Mucosa of descending colon (tissue), 3 donors: Measurements from ENCODE around the gene MECR. TPM values are rescaled to one million over a fixed set of nuclear protein-coding genes. Genes with fewer than 3 reads are reported as not detected.
"Not testable (repeated sequence)": the region's sequence is repeated elsewhere in the genome, so short reads cannot be mapped to it uniquely, and the experiment has no call there.

ENCODE experiments used
- ATAC-seq: fragments of 200-7000 bp; cut with Tn5 transposase; one replicate; pipeline ENCODE4 v1.9.1; 2020; ENCODE audit warnings: mild to moderate bottlenecking, moderate library complexity
- DNase-seq, 3 donors: peaks; one replicate each; pipeline ENCODE4 v3.0.0-alpha.2; 2020
- H3K36me3 ChIP-seq: fragments of 200-600 bp; one replicate; pipeline ENCODE4 v1.8.0; 2021; ENCODE audit warnings: low read depth, mild to moderate bottlenecking
- H3K4me1 ChIP-seq: fragments of 200-600 bp; one replicate; pipeline ENCODE4 v1.8.0; 2021; ENCODE audit warnings: low read depth, mild to moderate bottlenecking
- H3K4me3 ChIP-seq: fragments of 200-600 bp; one replicate; pipeline ENCODE4 v1.8.0; 2021; ENCODE audit warnings: mild to moderate bottlenecking
- H3K9me3 ChIP-seq: fragments of 200-600 bp; one replicate; pipeline ENCODE4 v1.8.0; 2021; ENCODE audit warnings: mild to moderate bottlenecking
- intact Hi-C, 2 donors: fragments of 100-400 bp; cut with DNase I in 1 of 2; cut with micrococcal nuclease in 1 of 2; formaldehyde crosslinking; loops; one replicate each; pipeline versions ENCODE4 v1.11.0 to v1.11.1; 2022; cut with DNase I, micrococcal nuclease
- total RNA-seq, 3 donors: library from RNA; stranded (reverse); fragmentation: NEBNext Ultra II Directional in 2 of 3; extraction: Animal tissue kit (Norgen Biotek cat#: 25700) in 2 of 3; gene quantifications; one replicate each; pipeline versions ENCODE4 v1.2.1 to v1.2.4, GENCODE V29; 2021 to 2023
- TF ChIP-seq, protein P1 (sequence below): fragments of 200-600 bp; IDR thresholded peaks from one replicate; pipeline ENCODE4 v1.8.0; 2022; ENCODE audit warnings: antibody characterized with exemption, mild to moderate bottlenecking
- donor health status: DM: no; HTN: no; CAD: no; lungs with moderate emphysema.
- donor health status: DM: no; HTN: no; CAD: no.
- donor health status: DM: no; HTN: yes; CAD: no.

MECR gene
- total RNA-seq, 3 donors from 2014 or later, result 18.3 to 20.8 (median 19.5) TPM

DNA sequence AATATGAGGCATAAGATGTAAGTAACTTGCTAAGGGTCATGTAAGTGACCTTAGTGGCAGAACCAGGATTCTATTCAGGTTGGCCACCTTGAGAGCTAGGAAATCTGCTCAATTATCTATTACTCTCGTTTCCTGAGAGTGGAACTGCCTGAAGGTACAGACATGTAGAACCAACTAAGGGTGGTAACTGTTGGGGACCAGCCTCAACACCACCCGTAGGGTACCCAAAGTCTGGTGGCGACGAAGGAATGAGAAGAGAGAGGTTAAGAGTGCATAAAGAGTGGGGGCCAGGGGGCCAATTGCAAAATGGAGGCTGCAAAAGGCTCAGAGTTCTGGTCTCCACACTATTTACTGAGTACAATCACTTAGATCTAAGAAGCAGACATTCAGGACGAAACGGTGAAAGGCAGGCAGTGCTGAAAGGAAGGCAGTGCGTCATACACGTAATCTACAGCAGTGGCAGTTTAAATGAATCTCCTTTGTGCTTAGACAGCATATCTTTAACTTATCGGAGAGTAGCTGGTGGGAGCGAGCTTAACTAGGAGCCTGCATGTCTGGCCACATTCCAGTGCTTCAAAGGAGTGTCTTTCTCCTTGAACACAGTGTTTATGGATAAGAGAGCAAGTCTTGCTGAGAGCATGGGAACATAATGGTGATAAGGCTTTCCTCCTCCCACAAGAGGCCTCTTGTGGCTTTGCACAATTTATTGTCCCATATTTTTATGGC, 74.0 kb downstream of the MECR start:
- Histone ChIP-seq H3K9me3 (no peaks in the 10 kb centered on the region), H3K4me3 (no peak overlapping the region), H3K36me3 (peaks cover 13% of the 10 kb centered on the region), H3K4me1 (peaks cover 3% of the 10 kb centered on the region)
- ATAC-seq (no peak), DNase-seq (no peak)
- TF ChIP-seq, protein P1, sequence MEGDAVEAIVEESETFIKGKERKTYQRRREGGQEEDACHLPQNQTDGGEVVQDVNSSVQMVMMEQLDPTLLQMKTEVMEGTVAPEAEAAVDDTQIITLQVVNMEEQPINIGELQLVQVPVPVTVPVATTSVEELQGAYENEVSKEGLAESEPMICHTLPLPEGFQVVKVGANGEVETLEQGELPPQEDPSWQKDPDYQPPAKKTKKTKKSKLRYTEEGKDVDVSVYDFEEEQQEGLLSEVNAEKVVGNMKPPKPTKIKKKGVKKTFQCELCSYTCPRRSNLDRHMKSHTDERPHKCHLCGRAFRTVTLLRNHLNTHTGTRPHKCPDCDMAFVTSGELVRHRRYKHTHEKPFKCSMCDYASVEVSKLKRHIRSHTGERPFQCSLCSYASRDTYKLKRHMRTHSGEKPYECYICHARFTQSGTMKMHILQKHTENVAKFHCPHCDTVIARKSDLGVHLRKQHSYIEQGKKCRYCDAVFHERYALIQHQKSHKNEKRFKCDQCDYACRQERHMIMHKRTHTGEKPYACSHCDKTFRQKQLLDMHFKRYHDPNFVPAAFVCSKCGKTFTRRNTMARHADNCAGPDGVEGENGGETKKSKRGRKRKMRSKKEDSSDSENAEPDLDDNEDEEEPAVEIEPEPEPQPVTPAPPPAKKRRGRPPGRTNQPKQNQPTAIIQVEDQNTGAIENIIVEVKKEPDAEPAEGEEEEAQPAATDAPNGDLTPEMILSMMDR, result no peak
- intact Hi-C loops, result no loop called here

DNA sequence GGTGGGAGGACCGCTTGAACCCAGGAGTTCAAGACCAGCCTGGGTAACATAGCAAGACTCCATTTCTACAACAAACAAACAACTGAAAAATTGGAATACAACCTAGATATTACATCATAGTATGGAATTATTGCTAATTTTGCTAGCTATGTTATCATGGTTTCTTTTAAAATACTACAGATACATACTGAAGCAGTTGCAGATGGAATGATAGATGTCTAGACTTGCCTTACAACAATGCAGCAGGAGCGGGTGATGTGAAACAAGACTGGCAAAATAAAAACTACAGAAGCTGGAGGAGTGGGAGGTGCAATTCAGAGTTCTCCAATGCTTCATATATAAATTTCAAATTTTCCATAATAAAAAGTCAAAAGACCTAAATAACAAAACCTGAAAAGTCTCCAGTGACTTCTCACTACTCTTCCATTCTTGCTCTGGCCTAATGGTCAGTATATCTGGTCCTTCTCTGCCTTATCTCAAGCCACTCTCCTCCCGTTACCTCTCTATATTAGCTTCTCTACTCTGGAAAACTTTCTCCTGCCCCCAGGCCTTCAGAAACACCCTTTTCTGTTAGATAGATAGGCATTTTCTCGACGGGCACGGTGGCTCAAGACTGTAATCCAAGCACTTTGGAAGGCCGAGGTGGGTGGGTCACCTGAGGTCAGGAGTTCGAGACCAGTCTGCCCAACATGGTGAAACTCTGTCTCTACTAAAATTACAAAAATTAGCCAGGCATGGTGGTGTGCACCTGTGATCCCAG, 78.5 kb downstream of the MECR start:
- H3K9me3 ChIP-seq, result no peaks in the 10 kb centered on the region
- peaks cover 27% of the 10 kb centered on the region for H3K36me3 ChIP-seq
- ATAC-seq, result no peak
- TF ChIP-seq, protein P1, result no peak
- intact Hi-C loops, result no loop called here
- H3K4me1 ChIP-seq, result no peaks in the 10 kb centered on the region
- no peak overlapping the region for H3K4me3 ChIP-seq
- no peak for DNase-seq

- DNase-seq, H3K9me3 ChIP-seq, H3K4me3 ChIP-seq, ATAC-seq, intact Hi-C loops: not testable (repeated sequence)
- H3K36me3 ChIP-seq, result peaks cover 27% of the 10 kb centered on the region
- peaks cover 12% of the 10 kb centered on the region for H3K4me1 ChIP-seq
Measured at GRCh38 chr1:29150346-29150745, 80.4 kb downstream of the MECR start.

GRCh38 chr1:29148656-29149491, 81.9 kb downstream of the MECR start:
- ATAC-seq (no peak), DNase-seq (no peak)
- H3K36me3 ChIP-seq, result peaks cover 25% of the 10 kb centered on the region
- intact Hi-C loops, result no loop called here
- H3K4me1 ChIP-seq, result peaks cover 14% of the 10 kb centered on the region
- H3K4me3 ChIP-seq, result no peak overlapping the region
- no peaks in the 10 kb centered on the region for H3K9me3 ChIP-seq
- TF ChIP-seq, protein P1, result no peak

DNA sequence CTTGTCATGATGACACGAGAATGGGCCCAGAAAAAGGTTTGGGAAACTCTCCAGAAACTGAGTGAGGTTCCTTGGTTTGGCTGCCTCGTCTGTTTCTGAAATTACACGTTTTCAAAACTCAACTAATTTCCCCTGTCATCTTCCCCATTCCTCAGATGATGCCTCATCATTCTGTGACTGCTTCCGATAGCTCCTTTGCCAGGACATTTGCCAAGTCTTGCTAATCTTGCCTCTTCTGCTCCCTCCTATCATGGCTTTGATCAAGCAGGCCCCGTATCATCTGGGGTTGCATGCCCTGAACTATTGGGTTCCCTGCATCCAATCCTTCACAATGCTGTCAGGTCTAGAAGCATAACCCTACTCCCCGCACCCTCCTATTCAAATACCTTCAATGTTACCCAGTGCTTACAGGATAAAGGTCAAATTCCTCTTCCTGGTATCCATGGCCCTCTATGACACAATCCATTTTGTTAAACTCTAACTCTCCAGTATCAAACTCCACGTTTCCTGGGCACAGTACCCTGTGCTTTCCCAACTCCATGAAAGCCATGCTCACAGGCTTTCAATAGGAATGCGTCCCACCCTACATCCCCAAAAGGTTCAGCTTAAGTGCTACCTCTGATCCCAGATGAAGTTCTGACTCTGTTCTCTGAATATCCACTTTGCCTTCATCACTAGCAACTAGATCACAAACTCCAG, 84.8 kb downstream of the MECR start:
- Histone ChIP-seq H3K36me3 (peaks cover 17% of the 10 kb centered on the region), H3K4me3 (no peak overlapping the region), H3K4me1 (peaks cover 14% of the 10 kb centered on the region), H3K9me3 (no peaks in the 10 kb centered on the region)
- TF ChIP-seq, protein P1, result no peak
- intact Hi-C loops, result no loop called here
- DNase-seq, result peak in 1 of 3 donors; percentile 18
- peak; percentile 95 for ATAC-seq
